ENCODE data around the gene ZBTB21. TPM values are rescaled to one million over a fixed set of nuclear protein-coding genes. Genes with fewer than 3 reads are reported as not detected.
A peak's percentile ranks its signal among the peaks of the same experiment; 100 is the strongest.

The ZBTB21 gene
- total RNA-seq = 10 to 100 TPM in 1 of 4 donors, 1 to 10 TPM in 3; 5.9 to 15.1 (median 9.2) TPM

DNA sequence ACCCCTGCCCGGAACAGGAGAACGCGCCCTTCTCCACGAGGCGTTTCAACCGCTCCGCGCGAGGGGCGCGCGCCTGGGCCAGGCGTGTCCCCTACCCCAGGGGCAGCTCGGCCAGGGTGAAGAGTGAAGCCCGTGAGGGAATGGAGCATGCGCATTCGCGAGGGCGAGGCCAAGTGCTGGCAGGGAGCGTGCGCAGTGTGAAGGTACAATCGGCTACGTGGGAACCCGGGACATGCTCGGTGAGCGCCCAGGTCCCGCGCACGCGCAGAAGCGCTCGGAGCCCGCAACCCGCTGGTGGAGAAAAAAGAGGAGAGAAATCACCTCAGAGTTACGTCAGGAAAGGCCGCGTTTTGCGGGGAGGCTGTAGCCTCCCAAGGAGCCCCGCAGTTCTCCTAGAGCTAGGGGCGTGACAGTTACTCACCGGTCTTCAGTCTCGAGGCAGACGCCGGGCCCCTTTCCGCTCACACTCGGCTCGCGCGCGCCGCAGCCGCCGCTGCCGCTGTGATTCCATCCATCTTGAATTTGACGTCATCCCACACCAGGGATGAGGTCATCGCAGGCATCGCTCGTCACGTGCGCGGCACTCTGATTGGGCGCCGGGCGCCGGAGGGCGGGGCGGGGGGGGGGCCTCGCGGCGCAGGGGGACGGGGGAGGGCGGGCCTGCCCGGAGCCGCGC, at the start of gene ZBTB21:
Gene ZBTB21 (minus strand): TSS at position 530 of the 676 bp plus-strand sequence. CDS start 16,265 bp downstream, outside the sequence.
- intact Hi-C loops (cut with DNase I) = loop anchor here (5.0 kb wide), 5 partner anchors 58 to 133 kb away; partner anchors contain the start of genes C2CD2 and PRDM15
- peak within 1 kb of the TSS; percentile 97 to 100 (median 98) for H3K27ac ChIP-seq (replicated peaks in 1 of 4)
- no peaks in the 10 kb centered on the region for H3K27me3 ChIP-seq
- peaks cover 0 to 4% (median 0%) of the 10 kb centered on the region in 4 donors for H3K36me3 ChIP-seq
- peak; percentile 99 for DNase-seq (ENCODE audit: extremely low spot score)
- H3K4me3 ChIP-seq = peak within 1 kb of the TSS; percentile 83 to 99 (median 90)
- peaks cover 10 to 21% (median 16%) of the 10 kb centered on the region in 4 donors for H3K4me1 ChIP-seq
- whole genome bisulfite sequencing = 0% methylated on average over 18 of the region's 75 CpGs
- TF ChIP-seq CTCF (IDR thresholded peaks at IDR 0.05) (no peak), EP300 (IDR thresholded peaks at IDR 0.05) (no peak), POLR2A (IDR thresholded peaks at IDR 0.05; ENCODE audit: low read depth) (peak; percentile 85), POLR2AphosphoS5 (IDR thresholded peaks at IDR 0.05) (peak; percentile 99)
- peaks cover 0 to 4% (median 0%) of the 10 kb centered on the region in 4 donors for H3K9me3 ChIP-seq

DNA sequence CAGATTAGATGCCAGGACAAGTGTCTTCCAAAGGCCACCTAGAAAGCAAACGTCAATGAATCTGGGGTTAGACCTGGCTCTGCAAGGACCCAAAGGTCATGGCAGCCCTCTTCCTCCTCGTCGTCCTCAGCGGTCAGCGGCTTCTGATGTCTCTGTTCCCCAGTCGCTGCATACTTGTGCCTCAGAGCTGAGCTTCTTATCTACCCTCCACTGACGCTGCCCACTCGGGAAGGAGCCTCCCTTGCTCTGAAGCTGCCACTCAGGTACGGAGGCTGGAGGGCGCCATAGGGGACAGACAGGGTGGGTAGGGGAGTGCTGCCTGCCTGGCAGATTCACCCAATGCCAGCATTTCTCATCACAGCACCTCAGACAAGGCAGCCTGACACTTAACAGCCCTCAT, 49.6 kb upstream of the ZBTB21 start:
- no peak for TF ChIP-seq CTCF (IDR thresholded peaks at IDR 0.05)
- no peak for TF ChIP-seq POLR2A (IDR thresholded peaks at IDR 0.05; ENCODE audit: low read depth)
- no peak for TF ChIP-seq EP300 (IDR thresholded peaks at IDR 0.05)
- no peak for TF ChIP-seq POLR2AphosphoS5 (IDR thresholded peaks at IDR 0.05)
- no peaks in the 10 kb centered on the region for H3K9me3 ChIP-seq
- no peak overlapping the region for H3K4me3 ChIP-seq
- H3K36me3 ChIP-seq = no peaks in the 10 kb centered on the region
- no peak for DNase-seq (ENCODE audit: extremely low spot score)
- no peak overlapping the region for H3K27ac ChIP-seq (replicated peaks in 1 of 4)
- peaks cover 0 to 10% (median 8%) of the 10 kb centered on the region in 4 donors for H3K4me1 ChIP-seq
- peaks cover 0 to 52% (median 0%) of the 10 kb centered on the region in 4 donors for H3K27me3 ChIP-seq
- intact Hi-C loops (cut with DNase I) = no loop called here
- 93% methylated on average over 8 of the region's 10 CpGs for WGBS

- H3K4me1 ChIP-seq = peaks cover 0 to 10% (median 8%) of the 10 kb centered on the region in 4 donors
- no peaks in the 10 kb centered on the region for H3K36me3 ChIP-seq
- TF ChIP-seq CTCF (IDR thresholded peaks at IDR 0.05) (no peak), EP300 (IDR thresholded peaks at IDR 0.05) (no peak), POLR2A (IDR thresholded peaks at IDR 0.05; ENCODE audit: low read depth) (no peak), POLR2AphosphoS5 (IDR thresholded peaks at IDR 0.05) (no peak)
- DNase-seq (ENCODE audit: extremely low spot score) = no peak
- no peak overlapping the region for H3K27ac ChIP-seq (replicated peaks in 1 of 4)
- peaks cover 0 to 47% (median 0%) of the 10 kb centered on the region in 4 donors for H3K27me3 ChIP-seq
- intact Hi-C loops (cut with DNase I) = no loop called here
- H3K9me3 ChIP-seq = no peaks in the 10 kb centered on the region
- no peak overlapping the region for H3K4me3 ChIP-seq
- 93% methylated on average over 7 of the region's 9 CpGs for WGBS
Measured at GRCh38 chr21:42059141-42059540, 49.0 kb upstream of the ZBTB21 start.

GRCh38 chr21:42058631-42059111, 48.5 kb upstream of the ZBTB21 start:
- H3K9me3 ChIP-seq = no peaks in the 10 kb centered on the region
- intact Hi-C loops (cut with DNase I) = no loop called here
- no peak overlapping the region for H3K27ac ChIP-seq (replicated peaks in 1 of 4)
- H3K4me3 ChIP-seq = no peak overlapping the region
- no peak for DNase-seq (ENCODE audit: extremely low spot score)
- WGBS = 98% methylated on average over 8 of the region's 11 CpGs
- TF ChIP-seq POLR2AphosphoS5 (IDR thresholded peaks at IDR 0.05) (no peak), CTCF (IDR thresholded peaks at IDR 0.05) (no peak), POLR2A (IDR thresholded peaks at IDR 0.05; ENCODE audit: low read depth) (no peak), EP300 (IDR thresholded peaks at IDR 0.05) (no peak)
- peaks cover 0 to 42% (median 0%) of the 10 kb centered on the region in 4 donors for H3K27me3 ChIP-seq
- no peaks in the 10 kb centered on the region for H3K36me3 ChIP-seq
- H3K4me1 ChIP-seq = peaks cover 0 to 10% (median 8%) of the 10 kb centered on the region in 4 donors

All from esophagus muscularis mucosa (tissue), 4 donors.